GM19328 (cell line): ENCODE results near the gene BICDL1.

Experiments used
- ATAC-seq: cut with Tn5 transposase; IDR thresholded peaks from one replicate; pipeline ENCODE4 v1.9.1; 2021; ENCODE audit warnings: mild to moderate bottlenecking, moderate library complexity; ENCODE audit not compliant: unreplicated experiment

Gene BICDL1

DNA sequence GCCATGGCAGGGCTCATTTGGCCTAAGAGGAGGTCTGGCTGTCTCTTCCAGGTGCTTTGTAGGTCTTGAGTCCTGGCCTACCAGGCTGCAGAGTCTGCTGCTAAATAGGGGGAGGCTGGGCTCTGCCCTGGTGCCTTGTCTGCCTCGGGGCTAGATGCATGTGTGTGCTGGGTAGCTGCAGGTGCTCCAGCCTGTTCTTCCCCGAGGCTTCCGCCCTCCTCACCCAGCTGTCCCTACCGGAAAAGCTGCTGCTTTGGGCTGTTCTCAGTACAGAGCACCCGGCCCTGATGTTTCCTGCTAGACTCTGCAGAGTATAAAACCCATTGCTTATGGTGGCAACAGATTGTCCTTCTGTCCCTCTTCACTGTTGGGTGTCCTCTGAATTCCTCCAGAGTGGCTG is 89.8 kb downstream of the BICDL1 start:
- ATAC-seq = no peak

DNA sequence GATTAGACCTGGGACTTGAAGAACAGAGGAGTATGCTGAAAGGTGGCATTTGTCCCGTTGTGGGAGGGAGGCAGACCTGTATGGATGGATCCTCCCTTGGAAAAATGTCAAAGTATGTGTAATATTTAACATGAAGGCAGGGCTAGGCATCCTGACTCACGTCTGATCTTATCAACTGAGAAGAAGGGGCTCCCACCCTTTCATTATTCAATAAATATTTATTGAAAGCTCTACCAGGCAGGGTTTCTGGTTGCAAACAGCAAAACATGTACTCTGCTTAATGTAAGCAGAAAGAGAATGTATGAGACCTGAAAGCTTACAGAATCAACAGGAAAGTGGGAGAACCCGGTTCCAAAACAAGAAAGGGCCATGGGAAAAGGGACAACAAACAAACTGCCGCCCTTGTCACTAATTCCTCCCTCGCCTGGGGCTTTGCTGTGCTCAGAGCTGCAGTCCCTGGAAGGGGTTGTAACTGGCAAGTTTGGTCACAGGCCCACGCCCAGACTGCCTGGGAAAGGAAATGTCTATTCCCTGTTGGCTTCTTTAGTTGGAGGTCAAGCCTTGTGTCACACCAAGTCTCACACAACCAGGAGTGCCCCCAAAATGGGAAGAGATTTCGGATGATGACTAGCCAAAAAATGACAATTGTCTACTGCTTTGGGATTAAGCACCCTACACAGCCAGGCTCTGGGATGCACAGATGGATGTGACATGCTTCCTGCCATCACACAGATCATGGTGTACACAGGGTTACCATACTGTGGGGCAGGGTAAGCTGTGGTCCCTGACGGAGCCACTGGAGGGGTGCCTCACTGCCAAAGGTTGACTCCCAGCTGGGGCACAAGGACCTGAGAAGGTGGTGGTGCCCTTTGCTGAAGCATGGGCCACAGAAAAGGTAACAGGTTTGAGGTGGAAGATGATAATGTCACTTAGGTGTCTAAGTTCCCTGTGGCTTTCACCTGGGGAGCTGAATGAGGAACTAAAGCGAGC is 90.7 kb downstream of the BICDL1 start:
- no peak for ATAC-seq

DNA sequence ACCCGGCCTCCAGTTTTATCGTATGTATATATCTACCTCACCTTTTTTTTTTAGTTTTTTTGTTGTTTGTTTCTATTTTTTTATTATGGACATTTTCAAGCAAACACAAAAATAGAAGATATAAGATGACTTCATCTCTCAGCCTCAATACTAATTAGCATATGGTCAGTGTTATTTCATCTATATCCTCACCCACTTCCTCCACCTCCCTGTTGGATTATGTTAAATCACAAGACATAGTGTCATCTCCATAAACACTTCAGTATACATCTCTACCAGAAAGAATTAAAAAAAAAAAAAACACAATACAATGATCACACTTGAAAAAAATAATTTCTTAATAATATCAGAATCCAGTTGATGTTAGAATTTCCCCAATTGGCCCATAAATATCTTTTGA is 92.6 kb downstream of the BICDL1 start:
- no peak for ATAC-seq

DNA sequence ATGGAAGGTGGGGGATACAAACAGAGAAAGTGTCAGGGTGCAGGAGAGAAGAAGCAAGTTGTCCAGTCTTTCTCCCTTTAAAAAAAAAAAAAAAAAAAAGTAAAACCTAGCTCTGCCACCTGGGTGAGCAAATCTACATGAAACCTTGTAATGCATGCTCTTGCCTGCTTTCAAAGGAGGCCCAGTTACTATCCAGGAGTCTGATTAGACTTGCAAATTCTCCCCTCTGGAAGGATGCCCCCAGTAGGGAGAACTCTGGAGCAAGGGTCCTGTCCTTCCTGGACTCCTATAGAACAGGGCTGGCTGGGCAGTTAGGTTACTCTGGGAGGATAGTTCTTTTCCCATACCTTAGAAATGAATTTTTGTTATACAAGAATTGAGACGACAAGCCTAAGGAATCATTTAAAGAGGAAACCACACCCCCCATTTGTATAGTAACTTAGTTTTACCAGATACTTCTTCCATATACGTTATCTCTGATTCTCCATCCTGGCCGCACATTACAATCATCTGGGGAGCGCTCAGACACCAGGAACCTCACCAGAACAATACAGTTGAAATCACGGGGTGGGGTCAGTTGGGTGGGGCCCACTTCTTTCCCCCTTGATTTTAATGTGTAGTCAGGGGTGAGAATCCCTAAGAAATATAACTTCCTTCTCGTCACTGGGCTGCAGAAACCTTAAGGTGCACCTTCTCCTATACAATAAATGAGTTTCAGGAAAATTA is 97.0 kb downstream of the BICDL1 start:
- ATAC-seq = no peak

DNA sequence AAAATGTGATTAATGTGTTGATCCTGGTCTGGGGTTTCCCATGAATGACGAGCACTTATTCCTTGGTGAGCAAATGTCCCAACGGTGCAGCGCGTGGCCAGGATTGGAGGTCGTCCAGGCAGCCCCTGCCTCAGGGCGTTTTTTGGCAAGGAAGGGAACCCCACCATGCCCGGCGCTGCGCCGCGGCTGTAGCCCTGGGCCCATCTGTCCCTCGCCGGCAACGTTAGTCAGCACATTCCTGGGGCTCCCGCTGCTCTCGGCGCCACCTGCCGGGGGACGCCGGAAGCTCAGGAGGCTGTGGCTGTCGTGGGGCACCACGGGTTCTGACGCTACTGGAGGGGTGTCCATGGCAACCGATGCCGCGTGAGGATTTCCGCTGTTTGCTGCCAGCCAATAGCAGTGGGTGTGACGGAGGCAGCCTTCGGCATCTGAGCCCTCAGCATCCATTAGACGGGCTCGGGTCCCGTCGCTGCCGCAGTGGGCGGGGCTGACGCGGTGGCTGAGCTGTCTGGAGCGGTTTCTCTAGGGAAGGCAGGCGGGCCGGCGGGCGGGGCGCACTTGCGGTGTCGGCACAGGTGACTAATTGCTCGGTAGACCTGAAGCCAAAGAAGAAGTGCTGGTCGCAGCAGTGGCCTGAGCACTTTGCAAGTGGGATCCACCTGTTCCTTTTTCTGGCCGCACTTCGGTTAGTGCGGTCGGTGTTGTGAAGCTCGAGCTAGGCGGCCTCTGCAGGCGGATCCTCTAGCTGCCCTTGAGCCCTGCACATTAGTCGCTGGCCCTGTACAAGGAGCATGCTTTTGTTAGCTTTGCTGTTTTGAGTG is 98.0 kb downstream of the BICDL1 start:
- ATAC-seq = peak; percentile 97

DNA sequence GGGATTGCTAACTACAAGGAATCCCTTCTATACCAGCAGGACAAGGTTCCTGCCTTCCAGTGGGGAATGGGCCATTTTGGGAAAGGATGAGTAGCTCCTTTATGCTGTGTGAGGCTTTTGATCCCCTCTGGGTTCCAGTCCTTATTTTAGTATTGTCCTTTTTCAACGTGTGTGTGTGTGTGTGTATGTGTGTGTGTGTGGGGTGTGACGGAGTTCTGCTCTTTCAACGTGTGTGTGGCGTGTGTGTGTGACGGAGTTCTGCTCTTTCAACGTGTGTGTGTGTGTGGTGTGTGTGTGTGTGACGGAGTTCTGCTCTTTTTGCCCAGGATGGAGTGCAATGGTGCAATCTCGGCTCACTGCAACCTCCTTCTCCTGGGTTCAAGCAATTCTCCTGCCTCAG is 100.1 kb downstream of the BICDL1 start:
- ATAC-seq = no peak

DNA sequence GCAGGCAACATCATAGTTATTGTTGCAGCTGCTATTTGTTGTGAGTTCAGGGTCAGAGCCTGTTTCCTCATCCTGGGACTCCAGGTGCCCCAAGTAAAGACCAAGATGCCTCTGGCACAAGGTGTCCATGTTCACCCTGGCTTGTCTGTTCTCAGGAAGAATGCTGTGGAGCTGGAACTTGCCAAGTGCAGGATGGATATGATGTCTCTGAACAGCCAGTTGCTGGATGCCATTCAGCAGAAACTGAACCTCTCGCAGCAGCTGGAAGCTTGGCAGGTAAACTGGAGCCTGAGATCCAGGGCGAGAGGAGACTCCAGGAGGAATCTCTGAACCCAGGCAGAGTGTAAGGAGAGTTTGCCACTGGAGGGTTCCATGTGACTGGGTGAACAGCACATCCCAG is 100.8 kb downstream of the BICDL1 start:
- ATAC-seq = no peak

DNA sequence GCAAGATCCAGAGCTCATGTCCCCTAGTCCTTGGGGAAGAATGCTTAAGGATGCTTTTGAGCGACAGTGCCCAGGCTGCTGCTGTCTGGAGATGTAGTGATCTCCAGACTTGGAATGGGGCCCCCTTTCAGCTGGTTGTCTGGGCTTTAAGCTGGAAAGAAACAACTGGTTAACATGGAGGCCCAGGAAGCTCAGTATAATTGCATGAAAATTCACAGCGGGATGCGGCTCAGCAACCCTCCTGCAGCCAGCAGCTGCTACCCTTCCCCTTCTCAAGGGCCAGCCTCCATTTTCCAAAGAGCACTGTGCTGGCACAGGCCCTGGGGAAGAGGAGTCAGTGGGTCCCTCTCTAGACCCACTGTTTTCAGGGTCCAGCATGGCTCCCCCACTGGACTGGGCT is 101.2 kb downstream of the BICDL1 start:
- ATAC-seq = no peak

DNA sequence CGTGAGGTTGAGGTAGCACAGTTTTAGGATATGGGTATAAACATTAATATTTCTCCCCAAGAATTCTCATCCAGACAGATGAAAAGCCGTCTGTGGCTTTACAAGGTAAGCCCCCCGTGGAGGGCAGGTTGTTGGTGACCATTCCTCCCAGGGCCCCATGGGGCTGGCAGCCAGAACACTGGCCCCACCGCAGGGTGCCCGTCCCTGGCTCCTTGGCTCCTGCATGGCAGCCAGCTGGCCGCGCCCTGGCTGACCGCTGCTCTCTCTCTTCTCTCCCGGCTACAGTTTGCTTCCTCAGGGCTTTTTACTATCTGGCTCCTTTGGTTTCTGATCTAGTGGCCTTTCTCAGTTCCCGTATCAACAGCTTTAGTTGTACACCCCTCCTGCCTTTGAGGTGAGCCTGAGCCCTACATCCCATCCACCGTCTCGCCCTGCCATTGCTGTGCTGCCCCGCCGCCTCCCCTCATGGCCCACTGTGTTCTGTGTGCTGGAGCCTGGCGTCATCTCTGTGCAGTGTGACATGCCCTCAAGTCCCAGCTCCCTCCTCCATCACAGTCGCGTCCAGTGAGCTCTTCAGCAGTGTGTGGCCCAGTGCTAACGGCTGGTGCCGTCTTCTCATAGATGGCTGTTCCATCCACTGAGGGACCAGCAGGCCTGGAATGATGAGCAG is 101.7 kb downstream of the BICDL1 start:
- ATAC-seq = no peak

DNA sequence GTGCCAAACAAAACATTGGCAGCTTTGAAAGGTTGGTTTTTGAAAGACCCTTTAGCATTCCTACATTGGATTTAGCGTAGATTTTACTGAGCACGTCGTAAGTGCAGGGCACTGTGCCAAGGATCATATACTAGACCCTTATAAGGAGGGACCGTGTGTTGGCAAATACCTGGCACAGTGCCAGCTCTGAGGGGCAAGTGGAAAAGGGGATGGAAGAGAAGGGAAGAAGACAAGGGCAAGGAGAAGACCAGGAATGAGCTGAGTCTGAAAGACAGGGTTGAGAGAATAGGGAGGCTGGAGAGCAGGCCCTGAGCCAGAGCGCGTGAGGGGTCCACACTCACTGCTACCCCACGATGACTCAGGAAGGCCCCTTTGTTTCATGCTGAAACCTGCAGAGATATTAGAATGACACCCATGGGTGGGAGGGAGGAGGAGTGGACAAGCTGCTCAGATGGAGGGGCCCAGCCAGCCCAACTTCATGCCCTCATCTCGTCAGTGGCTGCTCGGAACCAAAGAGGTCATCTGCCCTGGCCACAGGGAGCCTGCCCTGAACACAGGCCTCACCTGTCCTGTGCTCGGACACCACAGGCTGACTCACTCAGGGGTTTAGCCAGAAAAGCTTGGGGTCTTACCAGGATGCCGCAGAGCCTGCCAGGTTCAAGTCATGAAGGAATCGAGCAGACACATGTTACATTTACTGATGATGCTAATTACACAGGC is 102.5 kb downstream of the BICDL1 start:
- ATAC-seq = no peak

DNA sequence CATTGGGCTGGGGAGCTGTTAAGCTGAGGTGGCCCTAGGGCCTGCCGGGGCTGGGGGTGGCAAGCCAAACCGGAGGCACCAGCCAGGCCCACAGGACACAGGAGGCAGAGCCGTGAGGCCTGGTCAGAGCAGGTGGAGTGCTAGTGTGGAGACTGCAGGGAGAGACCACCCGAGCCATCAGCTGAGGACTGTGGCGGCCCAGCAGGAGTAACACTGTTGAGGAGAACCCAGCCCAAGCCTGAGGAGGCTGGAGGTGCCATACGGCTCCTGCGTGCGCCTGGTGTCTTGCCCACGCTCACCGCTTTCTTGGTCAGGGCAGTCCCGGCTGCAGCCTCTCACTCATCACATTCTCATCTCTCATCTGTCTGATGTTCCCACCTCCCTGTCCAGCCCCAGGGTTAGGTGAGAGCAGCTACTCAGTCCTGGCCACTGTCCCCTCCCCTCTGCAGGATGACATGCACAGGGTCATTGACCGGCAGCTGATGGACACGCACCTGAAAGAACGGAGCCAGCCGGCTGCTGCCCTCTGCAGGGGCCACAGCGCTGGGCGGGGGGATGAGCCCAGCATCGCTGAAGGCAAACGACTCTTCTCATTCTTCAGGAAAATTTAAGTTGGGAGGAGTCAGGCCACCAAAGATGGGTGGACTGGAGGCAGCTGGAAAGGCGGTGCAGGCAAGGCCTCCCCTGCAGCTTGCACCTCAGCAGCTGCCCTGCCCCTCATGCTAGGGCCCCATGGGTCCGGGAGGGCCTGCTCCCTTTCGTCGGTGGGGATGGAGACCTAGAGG is 103.7 kb downstream of the BICDL1 start:
- ATAC-seq = no peak

DNA sequence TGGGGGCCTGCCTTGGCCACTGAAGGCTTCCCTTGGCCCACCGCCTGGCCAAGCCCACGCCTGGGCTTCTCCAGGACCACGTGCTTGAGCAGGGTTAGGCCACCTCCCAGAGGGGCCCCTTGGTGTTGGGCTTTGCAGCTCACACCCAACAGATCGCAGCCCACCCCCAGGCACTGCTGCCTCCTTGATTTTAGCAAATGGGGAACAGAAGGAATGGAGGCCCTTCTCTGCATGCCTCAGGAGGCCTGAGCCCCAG is 104.2 kb downstream of the BICDL1 start:
- ATAC-seq = no peak

DNA sequence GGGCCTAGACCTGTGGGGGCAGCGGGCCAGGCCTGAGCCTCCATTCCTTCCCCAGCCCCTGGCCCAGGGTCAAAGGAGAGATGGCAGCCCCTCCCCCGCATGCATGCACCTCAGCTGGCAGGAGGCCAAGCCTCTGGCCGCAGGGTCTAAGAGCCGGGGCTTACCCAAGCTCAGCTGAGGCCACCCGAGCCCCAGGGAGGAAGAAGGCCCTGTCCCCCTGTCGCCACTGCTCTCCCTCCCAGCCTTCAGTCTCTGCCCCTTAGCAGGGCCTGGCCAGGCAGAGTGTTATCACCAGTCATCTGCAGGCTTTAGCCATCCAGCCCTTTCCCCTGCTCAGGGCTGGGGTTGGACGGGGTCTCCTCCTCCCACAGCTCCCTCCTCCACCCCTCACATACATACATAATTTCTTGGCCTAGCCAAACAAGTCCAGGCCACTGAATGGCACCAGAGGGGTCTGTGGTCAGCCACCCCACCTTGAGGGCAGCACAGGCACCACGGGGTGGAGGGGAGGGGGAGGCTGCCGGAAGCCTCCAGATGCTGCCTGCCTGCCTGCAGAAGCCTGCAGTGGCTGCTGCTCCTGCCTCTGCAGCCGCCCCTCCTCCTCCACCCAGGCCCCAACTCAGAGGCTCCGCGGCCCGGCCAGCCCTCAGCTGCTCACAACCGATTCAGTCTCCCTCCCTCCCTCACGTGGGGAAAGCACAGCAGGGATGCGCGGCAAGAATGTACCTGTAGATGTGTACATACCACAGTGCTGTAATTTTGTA is 104.7 kb downstream of the BICDL1 start:
- no peak for ATAC-seq

DNA sequence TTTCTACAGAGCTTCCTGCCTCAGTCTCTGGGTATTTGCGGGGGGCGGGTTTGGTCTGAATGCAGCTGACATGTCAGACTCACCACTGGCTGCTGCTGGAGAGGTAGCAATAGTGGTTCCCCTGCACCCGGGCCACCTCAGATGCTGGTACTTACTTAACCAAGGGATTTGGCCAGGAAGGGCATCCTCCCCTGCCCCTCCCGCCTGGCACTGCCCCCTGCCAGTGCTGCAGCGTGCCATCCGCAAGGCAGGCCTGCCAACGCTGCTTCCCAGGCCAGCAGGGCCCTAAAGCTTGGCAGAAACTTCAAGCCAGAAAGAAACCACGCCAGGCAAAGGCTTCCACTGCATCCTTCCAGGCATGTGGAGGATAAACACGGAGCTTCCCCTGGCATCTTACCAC is 105.4 kb downstream of the BICDL1 start:
- ATAC-seq = no peak

DNA sequence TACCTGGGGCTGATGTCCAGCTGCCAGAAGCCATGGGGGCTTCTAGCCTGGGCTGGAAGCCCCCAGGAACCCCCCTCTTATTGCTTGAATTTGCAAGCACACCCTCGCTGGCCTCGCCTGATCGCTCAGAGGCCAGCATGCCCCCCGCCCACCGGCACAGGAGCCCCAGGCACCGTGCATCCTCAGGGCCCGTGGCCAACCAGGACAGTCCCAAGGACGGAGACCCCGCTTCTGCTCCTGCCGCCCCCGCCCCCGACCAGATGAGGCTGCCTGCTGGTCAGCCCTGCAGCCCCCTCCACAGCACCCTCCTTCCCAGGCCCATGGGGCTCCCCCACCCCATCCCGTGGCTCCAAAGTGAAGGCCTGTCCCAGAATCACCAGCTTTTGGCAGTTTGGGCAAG is 106.3 kb downstream of the BICDL1 start:
- ATAC-seq = no peak

DNA sequence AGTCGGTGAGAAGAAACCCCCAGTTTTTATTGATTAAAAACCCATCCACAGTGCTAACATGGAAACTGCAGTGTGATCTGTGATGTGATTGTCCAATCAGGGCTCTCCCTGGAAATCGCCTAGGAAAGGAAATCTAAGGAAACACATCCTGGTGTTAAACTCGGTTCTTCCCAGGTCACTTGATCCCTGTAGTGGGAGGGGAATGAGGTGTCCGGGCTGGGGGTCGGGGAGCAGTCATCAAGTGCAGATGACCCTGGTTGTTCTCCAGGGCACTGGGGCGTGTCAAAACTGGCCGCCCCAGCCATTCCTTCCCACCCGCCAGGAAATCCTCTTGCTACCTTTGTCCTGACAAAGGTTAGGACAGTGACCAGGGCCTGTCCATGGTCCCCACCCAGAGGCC is 106.7 kb downstream of the BICDL1 start:
- no peak for ATAC-seq

DNA sequence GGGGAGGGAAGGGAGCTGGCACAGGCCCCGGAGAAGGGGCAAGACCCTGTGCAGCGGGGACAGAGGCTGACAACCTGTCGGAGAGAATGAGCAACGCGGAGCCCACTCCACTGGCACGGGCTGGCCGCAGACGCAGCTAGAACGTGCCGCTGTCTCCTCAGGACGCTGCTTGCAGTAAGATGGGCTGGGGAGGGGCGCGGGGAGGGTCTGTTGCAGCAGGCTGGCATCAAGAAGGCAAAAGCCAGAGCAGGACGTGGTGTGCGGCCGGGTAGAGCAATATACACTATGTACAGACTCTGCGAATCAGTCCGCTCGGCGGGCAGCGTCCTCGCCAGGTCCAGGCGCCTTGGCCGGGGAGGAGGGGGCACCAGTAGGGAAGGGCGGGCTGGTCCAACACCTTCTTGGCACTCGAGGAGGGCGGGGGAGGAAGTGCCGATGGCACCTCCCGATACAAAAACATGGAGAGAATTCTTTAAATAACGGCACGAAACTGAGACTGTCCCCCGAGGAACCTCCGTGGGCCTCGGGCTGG is 107.7 kb downstream of the BICDL1 start:
- no peak for ATAC-seq

DNA sequence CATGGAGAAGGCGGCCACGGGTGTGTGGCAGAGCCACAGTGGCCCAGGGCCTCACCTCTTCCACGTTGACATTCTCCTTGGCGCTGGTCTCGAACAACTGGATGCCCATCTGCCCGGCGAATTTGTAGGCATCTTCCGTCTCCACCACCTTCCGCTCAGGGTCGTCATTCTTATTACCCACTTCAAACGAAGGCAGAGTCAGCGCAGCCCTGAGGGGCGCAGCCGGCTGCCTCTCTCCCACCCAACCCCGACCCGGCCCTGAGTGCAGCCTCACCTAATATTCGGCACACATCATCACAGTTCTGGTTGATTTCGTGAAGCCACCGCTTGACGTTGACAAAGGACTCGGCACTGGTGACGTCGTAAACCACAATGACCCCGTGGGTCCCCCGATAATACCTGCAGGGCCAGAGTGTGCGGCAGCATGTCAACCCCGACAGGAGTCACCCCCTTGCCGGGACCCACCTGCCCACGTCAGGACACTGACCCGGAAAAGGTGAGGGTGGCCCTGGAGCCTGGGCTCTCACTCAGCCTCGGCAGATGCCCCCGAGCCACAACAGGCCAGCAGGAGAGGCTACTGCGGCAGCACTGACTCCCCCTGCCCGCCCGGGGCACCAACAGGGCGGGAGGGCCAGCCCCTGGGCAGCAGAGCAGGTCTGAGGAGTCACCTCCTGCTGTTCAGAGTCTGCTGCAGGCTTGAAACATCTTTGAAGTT is 109.9 kb downstream of the BICDL1 start:
- ATAC-seq = no peak
